GM19239 (cell line): ENCODE data around the gene MRPL21.
"Not testable (repeated sequence)": the region's sequence is repeated elsewhere in the genome, so short reads cannot be mapped to it uniquely, and the experiment has no call there.

Experiments
- DNase-seq: peaks from one replicate; pipeline ENCODE4 v3.0.0; 2011; ENCODE audit warnings: low spot score; ENCODE audit not compliant: insufficient read length
- FAIRE-seq: peaks from 2 replicates; lab custom pipeline; 2011; peaks lifted over from hg19 to GRCh38; lab: Jason Lieb, UNC

The MRPL21 gene

DNA sequence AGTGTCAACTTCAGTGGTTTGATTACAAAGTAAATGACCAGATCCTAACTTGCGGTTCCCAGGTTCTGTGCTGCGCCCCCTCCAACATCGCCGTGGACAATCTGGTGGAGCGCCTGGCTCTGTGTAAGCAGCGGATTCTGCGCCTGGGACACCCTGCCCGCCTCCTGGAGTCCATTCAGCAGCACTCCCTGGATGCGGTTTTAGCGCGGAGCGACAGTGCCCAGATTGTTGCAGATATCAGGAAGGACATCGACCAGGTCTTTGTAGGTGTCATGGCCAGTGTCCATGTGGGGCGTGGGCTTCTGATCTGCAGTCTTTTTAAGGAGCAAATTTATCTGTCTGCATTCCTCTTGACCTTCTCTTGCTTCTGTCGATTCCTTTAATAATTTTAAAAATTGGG is 11.1 kb upstream of the MRPL21 start:
- FAIRE-seq (no peak), DNase-seq (no peak)

GRCh38 chr11:68913188-68913587 is 9.6 kb upstream of the MRPL21 start:
- no peak for FAIRE-seq
- no peak for DNase-seq

- DNase-seq (no peak), FAIRE-seq (no peak)
Observed at GRCh38 chr11:68912254-68912653, 8.6 kb upstream of the MRPL21 start.

DNA sequence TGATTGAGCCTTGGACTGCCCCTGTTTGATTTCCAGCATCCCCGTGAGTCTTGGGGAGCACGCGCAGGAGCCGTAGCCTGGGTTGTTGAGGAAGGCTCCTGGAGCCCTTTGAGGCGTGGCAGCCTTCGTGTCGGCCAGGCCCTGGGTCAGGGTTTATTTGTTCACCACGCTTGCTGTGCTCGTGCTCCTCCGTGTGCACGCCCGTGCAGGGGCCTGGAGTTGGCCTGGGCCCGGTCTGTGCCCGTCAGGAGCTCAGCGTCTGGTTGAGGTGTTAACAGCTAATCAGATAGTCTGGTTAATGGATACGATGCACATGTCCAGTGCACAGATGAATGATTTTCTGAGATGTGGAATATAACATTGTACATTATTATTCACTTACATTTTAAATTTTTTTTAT is 8.1 kb upstream of the MRPL21 start:
- DNase-seq, result no peak
- FAIRE-seq, result no peak

DNA sequence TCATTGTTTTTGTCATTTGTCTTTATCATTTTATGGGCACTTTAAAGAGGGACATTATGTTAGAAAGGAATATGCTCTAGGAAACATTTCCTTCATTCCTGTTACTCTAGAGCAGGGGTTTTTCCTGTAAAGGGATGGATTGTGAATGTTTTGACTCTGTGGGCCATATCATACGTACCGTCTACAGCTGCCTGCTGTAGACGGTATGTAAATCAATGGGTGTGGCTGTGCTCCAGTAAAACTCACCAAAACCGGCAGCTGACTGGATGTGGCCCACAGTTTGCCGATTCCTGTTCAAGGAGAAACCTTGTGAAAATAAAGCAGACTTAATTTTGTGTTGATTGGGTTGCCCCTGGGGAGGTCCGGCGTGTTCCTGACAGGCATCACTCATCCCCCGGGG is 7.3 kb upstream of the MRPL21 start:
- no peak for FAIRE-seq

DNA sequence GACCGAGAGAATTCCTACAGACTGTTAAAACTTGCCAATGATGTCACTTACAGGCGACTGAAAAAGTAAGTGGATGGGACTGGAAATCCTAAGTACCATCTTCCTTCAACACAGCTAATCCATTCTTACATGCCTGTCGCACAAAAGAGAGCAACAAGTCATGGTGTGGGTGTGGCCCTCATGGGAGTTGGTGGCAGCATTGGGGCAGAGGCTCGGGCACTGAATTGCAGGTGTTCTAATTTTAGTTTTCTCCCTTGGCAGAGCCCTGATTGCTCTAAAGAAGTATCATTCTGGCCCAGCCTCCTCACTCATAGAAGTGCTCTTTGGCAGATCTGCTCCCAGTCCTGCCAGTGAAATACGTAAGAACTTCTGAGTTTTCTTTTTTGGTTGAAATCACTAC is 4.6 kb upstream of the MRPL21 start:
- FAIRE-seq, result no peak
- no peak for DNase-seq

More for the DNA sequence above, 7.3 kb upstream of the MRPL21 start:
- DNase-seq, result no peak

GRCh38 chr11:68905421-68906360 is 2.1 kb upstream of the MRPL21 start:
- FAIRE-seq (no peak), DNase-seq (no peak)

DNA sequence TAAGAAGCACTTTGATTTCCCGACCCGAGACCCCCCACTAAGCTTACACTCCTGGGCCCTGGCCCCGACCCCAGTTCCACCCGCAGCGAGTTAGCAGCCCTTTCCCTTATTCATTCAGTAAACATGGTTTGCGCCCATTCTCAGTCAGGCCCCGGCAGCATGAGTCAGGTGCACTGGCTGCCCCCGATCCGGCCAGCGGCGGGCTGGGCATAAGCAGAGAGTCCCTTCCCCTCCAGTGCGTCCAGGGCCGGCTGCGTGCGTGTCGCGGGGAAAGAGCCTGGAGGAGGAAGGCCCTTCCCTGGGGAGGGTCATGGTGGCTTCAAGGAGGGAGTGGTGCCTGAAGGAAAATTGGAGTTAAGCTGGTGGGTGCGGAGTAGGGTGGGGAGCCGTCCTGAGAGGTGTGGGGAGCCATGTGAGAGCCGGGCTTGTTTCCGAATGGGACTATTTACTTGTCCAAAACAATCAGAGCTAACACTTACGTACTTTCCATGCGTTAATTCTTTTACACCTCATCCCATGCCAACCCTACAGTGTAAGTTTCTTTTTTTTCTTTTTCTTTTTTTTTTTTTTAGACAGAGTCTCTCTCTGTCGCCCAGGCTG is 716 bp upstream of the MRPL21 start:
- DNase-seq (peak; percentile 28), FAIRE-seq (no peak)

GRCh38 chr11:68900835-68901381 is 2.7 kb downstream of the MRPL21 start:
- DNase-seq (no peak), FAIRE-seq (no peak)

DNA sequence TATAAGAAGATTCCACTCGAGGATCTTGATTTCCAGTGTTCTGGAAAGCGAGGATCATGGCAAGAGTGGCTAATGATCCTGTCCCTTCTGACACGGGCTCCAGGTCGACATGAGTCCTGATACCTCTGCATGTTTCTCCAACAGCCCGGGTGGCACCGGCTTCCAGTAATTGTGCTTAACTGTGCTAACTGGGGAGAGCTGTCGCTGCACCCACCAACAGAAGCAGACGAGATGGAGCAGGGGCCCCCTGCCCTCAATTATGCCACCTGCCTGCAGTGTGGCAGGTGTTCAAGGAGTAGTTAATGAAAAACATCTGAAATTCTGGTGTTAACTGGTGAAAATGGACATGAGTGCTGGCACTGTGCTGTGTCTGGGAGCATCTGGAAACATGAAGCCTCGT is 6.2 kb downstream of the MRPL21 start:
- FAIRE-seq (no peak), DNase-seq (no peak)

DNA sequence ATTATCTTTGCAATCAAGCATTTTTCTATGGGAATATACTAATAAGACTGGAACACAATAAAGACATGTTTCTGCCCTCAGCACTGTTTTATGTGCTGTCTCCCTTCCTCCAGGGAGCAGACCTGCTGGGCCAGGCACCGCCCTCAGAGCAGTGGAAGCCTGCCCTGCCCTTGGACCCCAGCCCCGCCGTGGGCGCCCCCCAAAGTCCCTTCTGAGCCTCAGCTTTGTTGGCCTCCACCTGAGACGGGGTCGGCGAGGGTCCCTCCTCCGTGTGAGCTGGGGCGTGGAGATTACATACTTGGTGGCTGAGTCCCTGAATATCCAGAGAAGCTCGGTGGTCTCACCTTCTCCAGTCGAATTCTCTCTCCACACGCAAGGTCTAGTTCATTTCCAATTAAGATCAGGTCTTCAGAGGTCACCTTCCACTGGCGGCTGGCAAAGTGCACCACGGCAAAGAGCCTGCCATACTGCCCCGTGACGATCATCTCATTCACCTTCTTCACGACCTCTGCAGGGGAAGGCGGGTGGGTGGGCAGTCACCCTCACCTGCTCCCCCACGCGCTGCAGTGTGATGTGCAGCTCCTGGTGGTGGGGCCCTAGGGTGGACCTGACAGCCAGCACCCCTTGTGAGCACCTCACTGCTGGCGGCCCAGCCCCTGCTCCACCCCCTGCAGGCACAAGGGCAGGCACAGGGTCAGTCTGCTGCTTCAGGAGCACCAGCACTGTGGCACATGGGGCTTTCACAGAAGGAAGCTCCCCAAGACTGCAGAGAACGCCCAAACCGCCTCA is 7.3 kb downstream of the MRPL21 start:
- DNase-seq, result no peak
- no peak for FAIRE-seq

GRCh38 chr11:68893282-68893681 is 10.3 kb downstream of the MRPL21 start:
- DNase-seq (no peak), FAIRE-seq (no peak)

- FAIRE-seq (no peak), DNase-seq (no peak)
Observed at GRCh38 chr11:68892576-68892975, 11.1 kb downstream of the MRPL21 start.

GRCh38 chr11:68891351-68891948 is 12.2 kb downstream of the MRPL21 start:
- no peak for FAIRE-seq
- DNase-seq, result no peak

GRCh38 chr11:68890490-68891231 is 13.0 kb downstream of the MRPL21 start:
- no peak for DNase-seq

DNA sequence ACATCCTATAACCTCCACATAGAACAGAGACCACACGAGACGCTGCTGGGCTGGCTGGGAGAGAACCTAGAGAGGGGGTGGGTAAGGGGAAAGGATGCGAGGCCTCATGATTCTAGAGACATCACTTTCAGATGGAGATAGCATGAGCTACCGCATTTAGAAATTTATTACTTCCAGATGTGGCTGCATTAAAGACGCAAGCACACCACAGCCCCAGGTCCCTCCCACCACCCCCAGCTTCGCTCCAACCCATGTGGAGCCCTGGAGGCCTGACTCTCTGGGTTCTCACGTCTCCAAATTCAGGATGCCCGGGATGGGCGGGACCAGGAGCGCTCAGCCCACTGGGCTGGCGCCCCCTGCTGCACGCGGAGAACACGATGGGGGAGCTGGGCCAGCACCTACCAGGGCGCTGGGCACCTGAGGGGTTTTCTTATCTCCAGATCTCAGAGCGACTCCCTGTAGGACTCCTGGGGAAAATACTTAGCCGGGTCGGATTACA is 13.6 kb downstream of the MRPL21 start:
- FAIRE-seq (no peak), DNase-seq (no peak)

More at GRCh38 chr11:68890490-68891231, 13.0 kb downstream of the MRPL21 start:
- FAIRE-seq, result no peak

DNA sequence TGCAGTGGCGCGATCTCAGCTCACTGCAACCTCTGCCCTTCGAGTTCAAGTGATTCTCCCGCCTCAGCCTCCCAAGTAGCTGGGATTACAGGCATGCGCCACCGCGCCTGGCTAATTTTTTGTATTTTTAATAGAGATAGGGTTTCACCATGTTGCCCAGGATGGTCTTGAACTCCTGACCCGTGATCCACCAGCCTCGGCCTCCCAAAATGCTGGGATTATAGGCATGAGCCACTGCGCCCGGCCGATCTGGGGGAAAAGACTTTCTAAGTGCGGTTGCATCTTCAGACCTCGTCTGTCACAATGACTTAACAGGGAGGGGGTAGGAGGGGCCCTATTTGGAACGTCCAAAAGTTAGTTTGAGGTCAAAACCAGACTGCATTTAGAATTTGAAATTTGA is 18.8 kb downstream of the MRPL21 start:
- not testable (repeated sequence) for FAIRE-seq, DNase-seq

DNA sequence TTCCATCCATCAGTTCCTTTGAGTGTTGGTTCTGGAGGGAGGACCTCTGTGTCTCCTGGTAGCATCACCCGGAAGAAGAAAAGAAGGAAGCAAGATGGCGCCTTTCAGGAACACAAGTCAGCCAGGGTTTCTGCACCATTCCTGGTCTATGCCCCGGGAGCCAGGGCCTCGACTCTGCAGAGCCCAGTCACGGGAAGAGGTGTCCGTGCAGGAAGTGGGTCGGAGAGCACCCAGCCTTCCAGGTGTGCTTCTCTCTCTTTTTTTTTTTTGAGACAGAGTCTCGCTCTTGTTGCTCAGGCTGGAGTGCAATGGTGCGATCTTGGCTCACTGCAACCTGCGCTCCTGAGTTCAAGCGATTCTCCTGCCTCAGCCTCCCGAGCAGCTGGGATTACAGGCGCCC is 21.2 kb downstream of the MRPL21 start:
- DNase-seq (no peak), FAIRE-seq (no peak)

DNA sequence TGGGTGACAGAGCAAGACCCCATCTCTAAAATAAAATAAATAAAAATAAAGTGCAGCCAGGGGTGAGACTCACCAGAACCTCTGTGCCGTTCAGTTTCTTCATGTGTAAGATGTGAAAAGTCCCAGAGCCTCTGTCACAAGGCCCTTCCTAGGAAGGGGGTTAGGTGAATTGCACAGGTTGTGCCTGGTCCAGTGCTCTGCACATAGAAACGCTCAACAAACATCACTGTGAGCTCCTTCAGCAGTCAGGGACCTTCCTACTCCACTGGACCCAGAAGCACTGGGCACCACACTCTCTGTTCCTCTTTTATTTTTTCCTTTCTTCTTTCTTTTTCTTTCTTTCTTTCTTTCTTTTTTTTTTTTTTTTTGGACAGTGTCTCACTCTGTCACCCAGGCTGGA is 22.3 kb downstream of the MRPL21 start:
- DNase-seq (no peak), FAIRE-seq (no peak)
